ENCODE data around the gene IRGC. TPM values are rescaled to one million over a fixed set of nuclear protein-coding genes. Genes with fewer than 3 reads are reported as not detected.

IRGC gene
- polyA plus RNA-seq, 1 experiment = not detected

- no peak for DNase-seq (ENCODE audit: low read depth)
- 0 out of 2 replicates have a peak, but pooled peaks cover 2% of the 10 kb centered on the region for H3K27me3 ChIP-seq (ENCODE audit: control insufficient read depth, insufficient read depth, low read length)
- TF ChIP-seq CTCF (IDR thresholded peaks at IDR 0.05; ENCODE audit: insufficient read depth, low read depth, low read length) = no peak
- no peaks in the 10 kb centered on the region for H3K36me3 ChIP-seq (ENCODE audit: control insufficient read depth, insufficient read depth, low read length)
- ChIA-PET POLR2A (no interaction called here), CTCF (interaction anchor here (0.6 kb wide), 1 partner anchor 166 kb away, joined by 3 read pairs; no protein-coding TSS in a partner anchor)
- H3K4me3 ChIP-seq (ENCODE audit: low read depth, low read length) = no peak overlapping the region
Measured at GRCh38 chr19:43690890-43691289, 25.0 kb upstream of the IRGC start.

- no peak for TF ChIP-seq CTCF (IDR thresholded peaks at IDR 0.05; ENCODE audit: insufficient read depth, low read depth, low read length)
- POLR2A ChIA-PET = no interaction called here
Measured at GRCh38 chr19:43691755-43692154, 24.1 kb upstream of the IRGC start.

GRCh38 chr19:43692385-43692784 is 23.5 kb upstream of the IRGC start:
- Histone ChIP-seq H3K4me3 (ENCODE audit: low read depth, low read length) (no peak overlapping the region), H3K27me3 (ENCODE audit: control insufficient read depth, insufficient read depth, low read length) (peaks cover 2% of the 10 kb centered on the region; the same call in 1 of the 2 replicates), H3K36me3 (ENCODE audit: control insufficient read depth, insufficient read depth, low read length) (no peaks in the 10 kb centered on the region)
- ChIA-PET CTCF (no interaction called here), POLR2A (no interaction called here)
- TF ChIP-seq CTCF (IDR thresholded peaks at IDR 0.05; ENCODE audit: insufficient read depth, low read depth, low read length) = no peak
- DNase-seq (ENCODE audit: low read depth) = no peak

More at GRCh38 chr19:43691755-43692154, 24.1 kb upstream of the IRGC start:
- Histone ChIP-seq H3K36me3 (ENCODE audit: control insufficient read depth, insufficient read depth, low read length) (no peaks in the 10 kb centered on the region), H3K4me3 (ENCODE audit: low read depth, low read length) (no peak overlapping the region), H3K27me3 (ENCODE audit: control insufficient read depth, insufficient read depth, low read length) (peaks cover 2% of the 10 kb centered on the region; the same call in 1 of the 2 replicates)
- DNase-seq (ENCODE audit: low read depth) = no peak
- CTCF ChIA-PET = no interaction called here

GRCh38 chr19:43692877-43693276 is 23.0 kb upstream of the IRGC start:
- Histone ChIP-seq H3K36me3 (ENCODE audit: control insufficient read depth, insufficient read depth, low read length) (no peaks in the 10 kb centered on the region), H3K27me3 (ENCODE audit: control insufficient read depth, insufficient read depth, low read length) (peaks cover 2% of the 10 kb centered on the region), H3K4me3 (ENCODE audit: low read depth, low read length) (no peak overlapping the region)
- TF ChIP-seq CTCF (IDR thresholded peaks at IDR 0.05; ENCODE audit: insufficient read depth, low read depth, low read length) = no peak
- DNase-seq (ENCODE audit: low read depth) = no peak
- POLR2A ChIA-PET = no interaction called here
- CTCF ChIA-PET = interaction anchor here (1.4 kb wide), 1 partner anchor 52 kb away, joined by 6 read pairs; no protein-coding TSS in a partner anchor

- TF ChIP-seq CTCF (IDR thresholded peaks at IDR 0.05; ENCODE audit: insufficient read depth, low read depth, low read length) = no peak
- Histone ChIP-seq H3K27me3 (ENCODE audit: control insufficient read depth, insufficient read depth, low read length) (peaks cover 4% of the 10 kb centered on the region), H3K36me3 (ENCODE audit: control insufficient read depth, insufficient read depth, low read length) (no peaks in the 10 kb centered on the region), H3K4me3 (ENCODE audit: low read depth, low read length) (no peak overlapping the region)
- POLR2A ChIA-PET = no interaction called here
- CTCF ChIA-PET = interaction anchor here (0.8 to 1.8 kb wide), 3 partner anchors 22 to 139 kb away, joined by 3 to 6 read pairs (median 6); no protein-coding TSS in a partner anchor
- no peak for DNase-seq (ENCODE audit: low read depth)
Measured at GRCh38 chr19:43694553-43694952, 21.3 kb upstream of the IRGC start.
